ENCODE results near the gene ARVCF.

The ARVCF gene

GRCh38 chr22:19984201-19984753 is 32.3 kb downstream of the ARVCF start:
- DNase-seq: no peak

- no peak for DNase-seq
Observed at GRCh38 chr22:19983741-19984140, 32.9 kb downstream of the ARVCF start.

- DNase-seq: no peak
Observed at GRCh38 chr22:19982991-19983578, 33.5 kb downstream of the ARVCF start.

- DNase-seq: no peak
Observed at GRCh38 chr22:19981961-19982920, 34.4 kb downstream of the ARVCF start.

GRCh38 chr22:19981171-19981960 is 35.3 kb downstream of the ARVCF start:
- DNase-seq: no peak

GRCh38 chr22:19980766-19981165 is 35.9 kb downstream of the ARVCF start:
- DNase-seq: no peak

- no peak for DNase-seq
Observed at GRCh38 chr22:19979712-19980493, 36.7 kb downstream of the ARVCF start.

GRCh38 chr22:19978748-19979147 is 37.9 kb downstream of the ARVCF start:
- no peak for DNase-seq

- no peak for DNase-seq
Observed at GRCh38 chr22:19977296-19978243, 39.1 kb downstream of the ARVCF start.

GRCh38 chr22:19976671-19977070 is 40.0 kb downstream of the ARVCF start:
- DNase-seq: no peak

- DNase-seq: no peak
Observed at GRCh38 chr22:19975707-19976035, 41.0 kb downstream of the ARVCF start.

GRCh38 chr22:19974935-19975706 is 41.5 kb downstream of the ARVCF start:
- no peak for DNase-seq

- peak; percentile 83 for DNase-seq
Observed at GRCh38 chr22:19974268-19974861, 42.3 kb downstream of the ARVCF start.

GRCh38 chr22:19973551-19974267 is 42.9 kb downstream of the ARVCF start:
- DNase-seq: no peak

GRCh38 chr22:19972652-19973550 is 43.7 kb downstream of the ARVCF start:
- DNase-seq: no peak

GRCh38 chr22:19972251-19972650 is 44.4 kb downstream of the ARVCF start:
- DNase-seq: no peak

GRCh38 chr22:19971276-19972124 is 45.1 kb downstream of the ARVCF start:
- DNase-seq: no peak
